Glomerular endothelial cell (primary cell): ENCODE results near the gene VCAM1. TPM values are rescaled to one million over a fixed set of nuclear protein-coding genes. Genes with fewer than 3 reads are reported as not detected.
"Not testable (repeated sequence)": the region's sequence is repeated elsewhere in the genome, so short reads cannot be mapped to it uniquely, and the experiment has no call there.

Experiments
- DNase-seq: peaks from one replicate; pipeline ENCODE4 v3.0.0-alpha.2; 2011; ENCODE audit warnings: low read depth, low spot score; ENCODE audit errors: extremely low read depth
- total RNA-seq: library from RNA; depleted of rRNA; stranded (reverse); fragments of >200 nt; gene quantifications from 2 replicates; pipeline ENCODE4 v1.2.3, GENCODE V29; 2015

The VCAM1 gene
- total RNA-seq, 1 donor from 2014 or later = 66.7 TPM

DNA sequence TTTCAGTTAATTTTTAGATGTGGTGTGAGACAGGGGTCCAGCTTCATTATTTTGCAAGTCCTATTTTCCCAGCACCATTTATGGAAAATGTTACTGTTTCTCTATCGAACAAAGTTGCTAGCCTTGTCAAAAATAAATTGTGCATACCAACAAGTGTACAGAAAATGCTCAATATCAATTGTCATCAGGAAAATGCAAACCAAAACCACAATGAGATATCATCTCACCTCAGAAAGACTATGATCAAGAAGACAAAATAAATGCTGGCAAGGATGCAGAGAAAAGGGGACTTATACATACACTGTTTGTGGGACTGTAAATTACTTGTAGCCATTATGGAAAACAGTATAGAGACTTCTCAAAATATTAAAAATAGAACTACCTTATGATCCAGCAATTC, 54.8 kb downstream of the VCAM1 start:
- DNase-seq = no peak

DNA sequence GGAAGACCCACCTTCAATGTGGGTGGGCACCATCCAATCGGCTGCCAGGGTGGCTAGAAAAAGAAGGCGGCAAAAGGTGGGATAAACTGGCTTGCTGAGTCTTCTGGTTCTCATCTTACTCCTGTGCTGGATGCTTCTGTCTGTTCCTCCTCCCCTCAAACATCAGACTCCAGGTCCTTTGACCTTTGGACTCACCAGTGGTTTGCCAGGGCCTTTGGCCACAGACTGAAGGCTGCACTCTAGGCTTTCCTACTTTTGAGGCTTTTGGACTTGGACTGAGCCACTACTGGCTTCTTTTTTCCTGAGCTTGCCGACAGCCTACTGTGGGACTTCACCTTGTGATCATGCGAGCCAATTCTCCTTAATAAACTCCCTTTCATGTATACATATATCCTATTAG, 55.9 kb downstream of the VCAM1 start:
- no peak for DNase-seq

DNA sequence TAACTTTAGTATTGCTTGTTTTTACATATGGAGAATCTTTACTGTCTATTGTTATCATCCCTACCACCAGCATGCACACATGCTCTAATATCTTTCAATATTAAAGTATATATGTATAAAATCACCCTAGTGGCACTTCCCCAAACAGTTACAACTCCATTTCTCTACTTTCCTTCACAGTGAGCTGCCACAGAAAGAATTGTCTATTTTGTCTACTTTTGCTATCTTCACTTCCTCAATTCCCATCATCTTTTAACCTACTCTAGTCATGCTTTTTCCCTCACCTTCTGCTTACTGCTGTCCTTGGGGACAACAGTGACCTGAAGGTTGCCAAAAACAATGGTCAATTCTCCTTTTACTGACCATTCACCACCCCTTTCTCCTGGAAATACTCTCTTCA, 59.2 kb downstream of the VCAM1 start:
- DNase-seq = no peak

DNA sequence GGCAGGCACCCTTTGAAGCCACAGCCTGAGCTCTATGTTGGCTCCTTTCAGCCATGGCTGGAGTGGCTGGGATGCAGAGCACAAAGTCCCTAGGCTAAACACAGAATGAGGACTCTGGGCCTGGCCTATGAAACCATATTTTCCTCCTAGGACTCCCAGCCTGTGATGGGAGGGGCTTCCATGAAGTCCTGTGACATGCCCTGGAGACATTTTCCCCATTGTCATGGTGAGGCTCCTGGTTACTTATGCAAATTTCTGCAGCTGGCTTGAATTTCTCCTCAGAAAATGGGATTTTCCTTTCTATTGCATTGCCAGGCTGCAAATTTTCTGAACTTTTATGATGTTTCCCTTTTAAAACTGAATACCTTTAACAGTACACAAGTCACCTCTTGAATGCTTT, 61.3 kb downstream of the VCAM1 start:
- DNase-seq = no peak

DNA sequence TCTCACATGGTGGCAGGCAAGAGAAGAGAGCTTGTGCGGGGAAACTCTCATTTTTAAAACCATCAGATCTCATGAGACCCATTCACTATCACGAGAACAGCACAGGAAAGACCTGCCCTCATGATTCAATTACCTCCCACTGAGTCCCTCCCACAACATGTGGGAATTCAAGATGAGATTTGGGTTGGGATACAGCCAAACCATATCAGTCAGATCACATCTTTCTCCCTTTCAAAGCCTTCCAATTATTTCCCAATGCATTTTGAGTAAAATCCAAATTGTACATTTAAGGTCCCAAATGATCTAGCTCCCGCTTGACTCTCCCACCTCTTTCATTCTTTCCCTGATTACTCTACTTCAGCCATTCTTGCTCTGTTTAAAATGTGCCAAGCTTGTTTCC, 62.2 kb downstream of the VCAM1 start:
- DNase-seq = not testable (repeated sequence)

DNA sequence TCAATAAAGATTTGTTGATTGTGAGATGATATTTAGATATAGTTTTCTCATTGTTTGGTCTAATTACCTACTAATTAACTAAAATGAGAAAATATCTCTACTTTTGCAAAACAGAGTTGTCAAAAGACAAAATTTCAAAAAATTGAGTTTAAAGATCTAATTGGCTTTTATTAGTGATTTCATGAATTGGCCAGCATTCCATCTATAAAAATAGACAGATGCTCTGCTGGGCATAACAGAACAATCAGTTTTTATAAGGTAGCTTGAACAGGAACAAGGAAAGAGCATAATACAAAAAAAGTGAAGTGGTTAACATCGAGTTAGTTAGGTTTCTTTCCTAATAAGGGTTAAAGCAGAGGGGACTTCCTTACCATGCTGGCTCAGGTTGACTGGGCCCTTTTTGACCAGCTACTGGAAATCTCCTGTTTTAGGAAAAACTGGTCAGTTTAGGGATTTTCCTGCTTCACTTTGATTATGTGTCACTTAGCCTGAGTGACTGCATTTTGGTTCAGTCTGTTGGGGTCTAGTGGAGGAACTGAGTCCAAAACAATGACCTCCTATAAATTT, 63.0 kb downstream of the VCAM1 start:
- DNase-seq = no peak

DNA sequence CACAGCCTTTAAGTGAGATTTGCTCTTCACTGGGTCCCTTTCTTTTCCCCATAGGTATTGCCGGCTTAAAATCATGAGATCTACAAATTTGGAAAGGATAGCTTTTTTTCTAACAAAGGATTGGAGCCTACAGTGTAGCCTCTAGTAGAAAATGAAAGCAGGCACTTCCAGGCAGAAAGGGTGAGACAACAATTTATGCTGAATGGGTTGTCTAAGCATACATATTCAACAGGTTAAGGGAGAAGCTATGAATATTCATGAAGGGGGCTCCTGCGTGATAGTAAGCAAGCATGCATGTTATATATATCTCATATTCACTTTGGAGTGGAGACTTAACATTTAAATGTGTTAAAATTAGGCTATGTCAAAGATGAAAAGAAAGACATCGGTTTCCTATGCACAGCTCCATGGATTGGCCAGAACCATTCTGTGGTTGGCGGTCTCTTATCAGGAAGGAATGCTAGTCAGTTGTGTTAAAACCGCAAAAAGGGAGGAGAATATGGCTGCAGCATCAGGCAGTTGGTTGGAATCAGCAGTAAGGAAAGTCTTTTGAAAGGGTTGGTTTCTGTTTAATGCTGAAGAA, 66.0 kb downstream of the VCAM1 start:
- no peak for DNase-seq

DNA sequence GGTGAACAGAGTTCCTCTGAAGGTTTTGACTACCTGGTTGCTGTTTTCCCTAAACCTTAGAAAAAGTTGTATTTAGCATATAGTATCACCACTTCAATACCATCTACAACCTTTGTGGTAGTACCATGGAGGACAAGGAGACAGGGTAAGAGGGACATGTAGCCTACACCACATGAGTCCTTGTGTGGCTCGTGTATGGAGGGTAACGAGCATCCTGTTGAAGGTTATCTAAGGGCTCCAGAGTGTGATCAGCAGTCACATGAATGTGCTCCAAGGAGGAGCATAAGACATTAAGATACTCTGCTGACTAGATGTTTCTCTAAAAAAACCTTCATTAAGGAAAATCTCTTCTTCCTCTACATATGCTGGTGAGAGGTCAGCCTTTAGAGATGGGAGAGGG, 67.3 kb downstream of the VCAM1 start:
- no peak for DNase-seq

Other genes starting within 250 kb of the VCAM1 start
- gene GPR88, start 181.6 kb upstream of the VCAM1 start, total RNA-seq = 0.12 and 0.24 TPM in 2 replicates
- 19.2 and 20.0 TPM in 2 replicates for gene EXTL2, start 175.1 kb downstream of the VCAM1 start, total RNA-seq
- gene SLC30A7, start 176.3 kb downstream of the VCAM1 start, total RNA-seq = 34.3 and 36.1 TPM in 2 replicates